Choroid plexus epithelial cell (primary cell): Measurements from ENCODE around the gene HK2.

ENCODE experiments used
- DNase-seq: peaks from one replicate; pipeline ENCODE4 v3.0.0-alpha.2; 2010; ENCODE audit warnings: low read depth
- H3K4me3 ChIP-seq: 2 replicates; pipeline ENCODE4 v1.5.1; 2011; ENCODE audit warnings: low read depth, mild to moderate bottlenecking, control low read depth, low read length, moderate library complexity
- CTCF ChIP-seq: conservative IDR thresholded peaks from 2 replicates; pipeline ENCODE4 v1.5.1; 2011; ENCODE audit warnings: low read depth, mild to moderate bottlenecking, control low read depth, inconsistent platforms, low read length, moderate library complexity

HK2 gene

GRCh38 chr2:74814102-74814501 is 19.8 kb upstream of the HK2 start:
- DNase-seq: no peak
- no peak overlapping the region for H3K4me3 ChIP-seq
- no peak for TF ChIP-seq CTCF

GRCh38 chr2:74815941-74816340 is 18.0 kb upstream of the HK2 start:
- no peak for TF ChIP-seq CTCF
- no peak for DNase-seq
- no peak overlapping the region for H3K4me3 ChIP-seq

- no peak for TF ChIP-seq CTCF
- no peak overlapping the region for H3K4me3 ChIP-seq
- DNase-seq: no peak
Measured at GRCh38 chr2:74816540-74817303, 17.2 kb upstream of the HK2 start.

GRCh38 chr2:74817304-74817675 is 16.6 kb upstream of the HK2 start:
- no peak overlapping the region for H3K4me3 ChIP-seq
- TF ChIP-seq CTCF: no peak
- no peak for DNase-seq

- TF ChIP-seq CTCF: no peak
Measured at GRCh38 chr2:74819702-74820101, 14.2 kb upstream of the HK2 start.

GRCh38 chr2:74821177-74822126 is 12.5 kb upstream of the HK2 start:
- no peak for TF ChIP-seq CTCF
- H3K4me3 ChIP-seq: no peak overlapping the region
- DNase-seq: no peak

More at GRCh38 chr2:74819702-74820101, 14.2 kb upstream of the HK2 start:
- no peak overlapping the region for H3K4me3 ChIP-seq
- DNase-seq: no peak
